BJ (cell line): Measurements from ENCODE around the gene KIF26B. TPM values are rescaled to one million over a fixed set of nuclear protein-coding genes. Genes with fewer than 3 reads are reported as not detected.
"Not testable (repeated sequence)": the region's sequence is repeated elsewhere in the genome, so short reads cannot be mapped to it uniquely, and the experiment has no call there.

Experiments
- CTCF ChIA-PET: fragments of 350-600 bp; formaldehyde crosslinking; extraction: SDS; loops from one replicate; lab custom pipeline; 2021; ENCODE audit warnings: antibody characterized with exemption, inconsistent platforms; lab: Yijun Ruan, JAX
- POLR2A ChIA-PET: fragments of 300-600 bp; sonication (Branson Sonifier 250); formaldehyde crosslinking; extraction: SDS; loops from one replicate; lab custom pipeline; 2021; ENCODE audit warnings: antibody characterized with exemption; lab: Charles Lee
- DNase-seq: peaks from one replicate; pipeline ENCODE4 v3.0.0-alpha.2; 2011; ENCODE audit warnings: low read depth
- H3K27me3 ChIP-seq: 2 replicates; pipeline ENCODE4 v1.6.0; 2011; ENCODE audit warnings: low read length; ENCODE audit not compliant: control insufficient read depth, insufficient read depth
- H3K36me3 ChIP-seq: 2 replicates; pipeline ENCODE4 v1.5.1; 2011; ENCODE audit warnings: low read length; ENCODE audit not compliant: control insufficient read depth, insufficient read depth
- H3K4me3 ChIP-seq: 2 replicates; pipeline ENCODE4 v1.5.1; 2011; ENCODE audit warnings: low read depth, mild to moderate bottlenecking, control low read depth, low read length
- CTCF ChIP-seq: IDR thresholded peaks from 2 replicates; pipeline ENCODE4 v1.5.1; 2011; ENCODE audit warnings: low read depth, mild to moderate bottlenecking, control low read depth, inconsistent platforms, low read length, moderate library complexity; ENCODE audit not compliant: insufficient read depth
- polyA plus RNA-seq: library from polyadenylated mRNA; depleted of rRNA; stranded (reverse); fragments of >200 nt; gene quantifications from 2 replicates; pipeline ENCODE4 v1.2.3, GENCODE V29; 2011

Gene KIF26B
- polyA plus RNA-seq, 1 experiment, result 2.8 TPM

GRCh38 chr1:245353915-245354775 lies 199.4 kb downstream of the KIF26B start:
- CTCF ChIA-PET, result interaction anchor here (0.5 kb wide), 1 partner anchor 225 kb away, joined by 3 read pairs; no protein-coding TSS in a partner anchor
- TF ChIP-seq CTCF, result no peak
- no peaks in the 10 kb centered on the region; the same call in 1 of the 2 replicates for H3K36me3 ChIP-seq
- DNase-seq, result no peak
- H3K4me3 ChIP-seq, result no peak overlapping the region
- no peaks in the 10 kb centered on the region for H3K27me3 ChIP-seq
- POLR2A ChIA-PET, result interaction anchor here (0.6 kb wide), 1 partner anchor 193 kb away, joined by 4 read pairs; no protein-coding TSS in a partner anchor

GRCh38 chr1:245355851-245356630 lies 201.3 kb downstream of the KIF26B start:
- H3K36me3 ChIP-seq, DNase-seq, CTCF ChIA-PET, H3K4me3 ChIP-seq, POLR2A ChIA-PET, H3K27me3 ChIP-seq: not testable (repeated sequence)

GRCh38 chr1:245356891-245357585 lies 202.3 kb downstream of the KIF26B start:
- ChIA-PET CTCF (no interaction called here), POLR2A (no interaction called here)
- Histone ChIP-seq H3K27me3 (no peaks in the 10 kb centered on the region), H3K36me3 (no peaks in the 10 kb centered on the region; the same call in 1 of the 2 replicates), H3K4me3 (no peak overlapping the region)
- DNase-seq, result no peak
- no peak for TF ChIP-seq CTCF

- CTCF ChIA-PET, H3K36me3 ChIP-seq, POLR2A ChIA-PET, H3K4me3 ChIP-seq, DNase-seq, H3K27me3 ChIP-seq: not testable (repeated sequence)
Measured at GRCh38 chr1:245359101-245359680, 204.4 kb downstream of the KIF26B start.

- DNase-seq, result no peak
- ChIA-PET CTCF (interaction anchor here (0.7 kb wide), 1 partner anchor 8 kb away, joined by 3 read pairs; no protein-coding TSS in a partner anchor), POLR2A (no interaction called here)
- no peaks in the 10 kb centered on the region for H3K27me3 ChIP-seq
- no peak for TF ChIP-seq CTCF
- no peaks in the 10 kb centered on the region for H3K36me3 ChIP-seq
- no peak overlapping the region for H3K4me3 ChIP-seq
Measured at GRCh38 chr1:245361065-245361464, 206.3 kb downstream of the KIF26B start.
